HFFc6 (cell line): ENCODE measurements around the gene MICAL2. TPM values are rescaled to one million over a fixed set of nuclear protein-coding genes. Genes with fewer than 3 reads are reported as not detected.

Source experiments
- DNase-seq: peaks from one replicate; pipeline ENCODE4 v3.0.0-alpha.2; 2018
- H3K27ac Mint-ChIP-seq: 2 replicates; pipeline ENCODE4 v1.8.0; 2020; ENCODE audit warnings: mild to moderate bottlenecking, mixed read lengths
- H3K27me3 Mint-ChIP-seq: 2 replicates; pipeline ENCODE4 v1.8.0; 2021; ENCODE audit warnings: mild to moderate bottlenecking, moderate library complexity, mixed read lengths; ENCODE audit not compliant: insufficient read depth
- H3K36me3 Mint-ChIP-seq: 2 replicates; pipeline ENCODE4 v1.8.0; 2021; ENCODE audit warnings: low read depth, mixed read lengths
- H3K4me1 Mint-ChIP-seq: 2 replicates; pipeline ENCODE4 v1.8.0; 2020; ENCODE audit warnings: low read depth, mixed read lengths
- H3K4me3 Mint-ChIP-seq: 2 replicates; pipeline ENCODE4 v1.8.0; 2020; ENCODE audit warnings: mild to moderate bottlenecking, moderate library complexity, mixed read lengths
- H3K9me3 Mint-ChIP-seq: 2 replicates; pipeline ENCODE4 v1.8.0; 2020; ENCODE audit warnings: mild to moderate bottlenecking, mixed read lengths
- total RNA-seq, 6 experiments: library from RNA; stranded (reverse); fragmentation: NEBNext Ultra II Directional; extraction: Animal tissue kit (Norgen Biotek cat#: 25700); gene quantifications; 2 replicates in 1 of 6; 3 replicates in 5 of 6; pipeline ENCODE4 v1.2.3, GENCODE V29; 2021
- TF ChIP-seq, protein P1 (sequence below): fragments of 200-600 bp; sonication (generic); IDR thresholded peaks from 2 replicates; pipeline ENCODE4 v1.5.0; 2021; ENCODE audit warnings: antibody characterized with exemption, mild to moderate bottlenecking

The MICAL2 gene
- total RNA-seq, 6 experiments from 2014 or later = 199 to 252 (median 233) TPM

GRCh38 chr11:12099132-12099873, 11.1 kb upstream of the MICAL2 start:
- no peaks in the 10 kb centered on the region for H3K9me3 Mint-ChIP-seq
- no peak overlapping the region for H3K27ac Mint-ChIP-seq
- no peak overlapping the region for H3K4me3 Mint-ChIP-seq
- H3K36me3 Mint-ChIP-seq = no peaks in the 10 kb centered on the region
- TF ChIP-seq, protein P1, sequence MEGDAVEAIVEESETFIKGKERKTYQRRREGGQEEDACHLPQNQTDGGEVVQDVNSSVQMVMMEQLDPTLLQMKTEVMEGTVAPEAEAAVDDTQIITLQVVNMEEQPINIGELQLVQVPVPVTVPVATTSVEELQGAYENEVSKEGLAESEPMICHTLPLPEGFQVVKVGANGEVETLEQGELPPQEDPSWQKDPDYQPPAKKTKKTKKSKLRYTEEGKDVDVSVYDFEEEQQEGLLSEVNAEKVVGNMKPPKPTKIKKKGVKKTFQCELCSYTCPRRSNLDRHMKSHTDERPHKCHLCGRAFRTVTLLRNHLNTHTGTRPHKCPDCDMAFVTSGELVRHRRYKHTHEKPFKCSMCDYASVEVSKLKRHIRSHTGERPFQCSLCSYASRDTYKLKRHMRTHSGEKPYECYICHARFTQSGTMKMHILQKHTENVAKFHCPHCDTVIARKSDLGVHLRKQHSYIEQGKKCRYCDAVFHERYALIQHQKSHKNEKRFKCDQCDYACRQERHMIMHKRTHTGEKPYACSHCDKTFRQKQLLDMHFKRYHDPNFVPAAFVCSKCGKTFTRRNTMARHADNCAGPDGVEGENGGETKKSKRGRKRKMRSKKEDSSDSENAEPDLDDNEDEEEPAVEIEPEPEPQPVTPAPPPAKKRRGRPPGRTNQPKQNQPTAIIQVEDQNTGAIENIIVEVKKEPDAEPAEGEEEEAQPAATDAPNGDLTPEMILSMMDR = peak; percentile 57
- DNase-seq = no peak
- H3K27me3 Mint-ChIP-seq = no peaks in the 10 kb centered on the region; the same call in 1 of the 2 replicates
- peaks cover 39% of the 10 kb centered on the region for H3K4me1 Mint-ChIP-seq

GRCh38 chr11:12100429-12100828, 10.0 kb upstream of the MICAL2 start:
- H3K4me1 Mint-ChIP-seq = peaks cover 44% of the 10 kb centered on the region
- no peak overlapping the region for H3K27ac Mint-ChIP-seq
- no peaks in the 10 kb centered on the region for H3K9me3 Mint-ChIP-seq
- H3K27me3 Mint-ChIP-seq = no peaks in the 10 kb centered on the region; the same call in none of the 2 replicates
- no peak overlapping the region for H3K4me3 Mint-ChIP-seq
- DNase-seq = no peak
- TF ChIP-seq, protein P1 = no peak
- no peaks in the 10 kb centered on the region for H3K36me3 Mint-ChIP-seq

- peaks cover 47% of the 10 kb centered on the region for H3K4me1 Mint-ChIP-seq
- H3K27ac Mint-ChIP-seq = no peak overlapping the region
- H3K4me3 Mint-ChIP-seq = no peak overlapping the region
- H3K9me3 Mint-ChIP-seq = no peaks in the 10 kb centered on the region
- no peaks in the 10 kb centered on the region for H3K36me3 Mint-ChIP-seq
- DNase-seq = no peak
- no peaks in the 10 kb centered on the region; the same call in none of the 2 replicates for H3K27me3 Mint-ChIP-seq
- TF ChIP-seq, protein P1 = no peak
Observed at GRCh38 chr11:12100841-12101242, 9.5 kb upstream of the MICAL2 start.

DNA sequence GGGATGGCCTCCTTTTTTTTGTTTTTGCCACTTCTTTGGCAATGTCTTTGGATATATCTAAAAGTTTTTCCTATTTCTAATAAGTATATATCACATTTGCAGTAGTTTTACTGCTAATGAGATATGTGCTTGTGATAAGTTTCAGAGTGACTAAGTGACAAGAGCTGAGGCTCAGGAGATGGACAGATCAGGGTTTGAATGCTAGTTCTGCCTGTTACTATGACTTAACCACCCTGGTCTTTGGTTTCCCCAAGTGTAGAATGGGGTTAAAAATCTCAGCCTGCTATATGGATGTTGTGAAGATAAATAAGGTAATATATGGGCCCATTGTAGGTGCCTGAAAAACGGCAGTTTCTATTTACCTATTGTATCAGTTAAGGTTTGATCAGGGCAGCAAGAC, 9.1 kb upstream of the MICAL2 start:
- TF ChIP-seq, protein P1 = no peak
- no peak for DNase-seq
- Mint-ChIP-seq H3K9me3 (no peaks in the 10 kb centered on the region), H3K27ac (no peak overlapping the region), H3K4me1 (peaks cover 50% of the 10 kb centered on the region), H3K4me3 (no peak overlapping the region), H3K36me3 (no peaks in the 10 kb centered on the region), H3K27me3 (no peaks in the 10 kb centered on the region; the same call in 1 of the 2 replicates)

- no peak for DNase-seq
- Mint-ChIP-seq H3K4me3 (no peak overlapping the region), H3K27ac (no peak overlapping the region), H3K27me3 (no peaks in the 10 kb centered on the region; the same call in 1 of the 2 replicates), H3K36me3 (no peaks in the 10 kb centered on the region), H3K9me3 (no peaks in the 10 kb centered on the region), H3K4me1 (peaks cover 42% of the 10 kb centered on the region)
- TF ChIP-seq, protein P1 = peak; percentile 46
Observed at GRCh38 chr11:12102588-12103410, 7.6 kb upstream of the MICAL2 start.
